ENCODE results near the gene IRGQ.

- TF ChIP-seq POLR2AphosphoS5 (IDR thresholded peaks at IDR 0.05; ENCODE audit: low read depth) = peak; percentile 60
- TF ChIP-seq CTCF (conservative IDR thresholded peaks at IDR 0.05; ENCODE audit: low read depth in 2 of 2) = no peak
- no peak for TF ChIP-seq JUNB (IDR thresholded peaks at IDR 0.05; ENCODE audit: unreplicated experiment)
- no peak for TF ChIP-seq EZH2 (IDR thresholded peaks at IDR 0.05; ENCODE audit: low read depth, unreplicated experiment)
- no peak for TF ChIP-seq EZH2phosphoT487 (IDR thresholded peaks at IDR 0.05; ENCODE audit: unreplicated experiment)
- TF ChIP-seq REST (IDR thresholded peaks at IDR 0.05; ENCODE audit: unreplicated experiment) = no peak
- 0 out of 2 replicates have a peak, but pooled peaks have one; percentile 1 for TF ChIP-seq CREB1 (CRISPR knock-in tag; IDR thresholded peaks at IDR 0.05; ENCODE audit: low read depth)
- TF ChIP-seq ETS1 (IDR thresholded peaks at IDR 0.05) = no peak
- no peak for TF ChIP-seq ZNF114 (CRISPR knock-in tag; IDR thresholded peaks at IDR 0.05)
- no peak for TF ChIP-seq NANOG (IDR thresholded peaks at IDR 0.05; ENCODE audit: borderline replicate concordance)
- TF ChIP-seq ZNF331 (CRISPR knock-in tag; IDR thresholded peaks at IDR 0.05; ENCODE audit: low read depth) = no peak
Measured at GRCh38 chr19:43619262-43620060, 23.5 kb upstream of the IRGQ start, which contains the start of gene ZNF428.
